CD4-positive, alpha-beta T cell treated with Interleukin-17A for 4 hours (primary cell): ENCODE data around the gene PGAM2.

Source experiments
- DNase-seq: peaks from one replicate; pipeline ENCODE4 v3.0.0-alpha.2; 2020; ENCODE audit warnings: mixed read lengths

PGAM2 gene

DNA sequence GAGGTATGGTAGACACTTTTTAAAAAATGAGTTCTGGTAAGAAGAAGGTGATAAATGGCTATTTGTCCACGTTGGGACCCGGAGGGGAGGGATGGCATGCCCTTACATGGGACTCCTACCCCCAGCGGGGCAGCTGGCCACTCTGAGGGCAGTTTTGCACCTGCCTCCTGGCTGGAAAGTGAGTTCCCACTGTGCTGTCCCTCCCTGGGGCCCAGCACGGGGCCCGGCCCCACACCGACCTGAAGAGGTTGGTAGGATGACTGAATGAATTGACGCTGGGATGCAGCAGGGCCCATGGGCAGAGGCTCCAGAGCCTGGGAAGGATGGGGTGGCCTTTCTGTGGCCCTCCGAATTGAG, 38.2 kb upstream of the PGAM2 start:
- no peak for DNase-seq

DNA sequence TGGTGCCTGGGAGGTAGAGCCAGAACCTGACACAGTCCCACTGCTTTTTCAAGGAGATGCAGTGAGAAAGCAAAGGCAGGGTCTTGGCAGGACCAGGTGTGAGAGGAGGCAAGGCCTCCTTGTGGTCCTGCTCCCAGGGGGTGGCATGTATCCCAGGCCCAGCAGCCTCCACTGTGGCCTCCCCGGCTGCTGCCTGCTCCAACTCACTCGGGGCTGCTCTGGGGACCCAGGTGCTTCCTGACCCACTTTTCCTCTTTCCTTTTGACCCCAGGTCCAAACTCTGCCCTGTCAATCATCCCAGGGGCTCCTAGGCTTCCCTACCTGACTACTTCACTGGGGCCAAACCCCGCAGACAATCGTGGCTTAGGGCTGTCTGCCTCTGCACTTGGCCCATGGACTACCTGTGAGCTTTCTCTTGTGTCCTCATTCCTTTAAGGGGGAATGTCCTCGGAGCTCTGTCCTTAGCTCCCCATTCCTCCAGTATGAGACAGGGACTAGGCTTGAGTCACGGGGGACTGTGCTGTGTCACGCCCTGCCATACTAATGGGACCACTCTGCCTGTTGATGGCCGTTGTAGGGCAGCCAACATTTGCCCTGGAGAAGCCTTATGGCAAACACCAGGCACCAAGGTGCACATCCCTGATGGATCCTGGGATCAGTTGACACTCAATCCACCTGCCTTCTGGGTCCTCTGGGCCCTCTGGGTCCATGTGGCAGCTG, 37.6 kb upstream of the PGAM2 start:
- no peak for DNase-seq

DNA sequence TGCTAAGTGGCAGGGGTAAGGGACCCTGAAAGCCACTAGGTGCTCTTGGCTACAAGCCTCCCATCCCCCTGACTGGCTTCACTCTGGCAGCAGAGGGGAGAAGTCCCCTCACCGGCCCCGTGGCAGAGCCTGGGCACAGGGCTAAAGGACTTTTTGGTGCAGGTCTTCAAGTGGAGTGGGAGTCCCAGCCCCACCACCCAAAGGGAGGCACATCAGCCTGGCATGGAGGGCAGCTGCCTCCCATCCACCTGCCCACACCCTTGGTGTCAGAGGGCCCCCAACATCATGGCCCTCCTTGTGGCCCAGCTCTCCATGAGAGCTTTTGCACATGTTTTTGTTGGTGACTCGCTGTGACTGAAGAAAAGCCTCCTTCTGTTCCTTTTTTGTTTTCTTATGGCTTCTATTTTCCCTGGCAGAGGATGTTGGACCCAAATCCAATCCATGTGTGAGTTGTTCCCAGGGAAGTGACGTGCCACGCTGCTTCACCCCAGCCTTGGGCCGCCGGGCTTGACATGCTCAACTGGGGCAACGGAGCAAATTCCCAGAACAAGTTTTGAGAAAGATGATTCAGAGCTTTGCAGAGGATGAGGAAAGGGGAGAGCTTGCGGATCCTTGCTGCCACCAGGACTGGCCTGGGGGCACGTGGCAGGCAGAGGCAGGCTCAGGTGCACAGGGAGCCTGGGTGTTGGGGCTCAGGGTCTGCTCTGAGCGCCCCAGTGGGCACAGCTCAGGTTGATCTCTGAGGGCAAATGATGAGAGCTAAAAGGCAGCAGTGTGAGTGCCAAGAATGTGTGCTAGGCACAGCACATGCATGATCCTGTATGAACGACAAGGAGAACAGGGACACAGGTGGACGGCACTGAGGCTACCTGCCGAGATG, 36.8 kb upstream of the PGAM2 start:
- DNase-seq = no peak

DNA sequence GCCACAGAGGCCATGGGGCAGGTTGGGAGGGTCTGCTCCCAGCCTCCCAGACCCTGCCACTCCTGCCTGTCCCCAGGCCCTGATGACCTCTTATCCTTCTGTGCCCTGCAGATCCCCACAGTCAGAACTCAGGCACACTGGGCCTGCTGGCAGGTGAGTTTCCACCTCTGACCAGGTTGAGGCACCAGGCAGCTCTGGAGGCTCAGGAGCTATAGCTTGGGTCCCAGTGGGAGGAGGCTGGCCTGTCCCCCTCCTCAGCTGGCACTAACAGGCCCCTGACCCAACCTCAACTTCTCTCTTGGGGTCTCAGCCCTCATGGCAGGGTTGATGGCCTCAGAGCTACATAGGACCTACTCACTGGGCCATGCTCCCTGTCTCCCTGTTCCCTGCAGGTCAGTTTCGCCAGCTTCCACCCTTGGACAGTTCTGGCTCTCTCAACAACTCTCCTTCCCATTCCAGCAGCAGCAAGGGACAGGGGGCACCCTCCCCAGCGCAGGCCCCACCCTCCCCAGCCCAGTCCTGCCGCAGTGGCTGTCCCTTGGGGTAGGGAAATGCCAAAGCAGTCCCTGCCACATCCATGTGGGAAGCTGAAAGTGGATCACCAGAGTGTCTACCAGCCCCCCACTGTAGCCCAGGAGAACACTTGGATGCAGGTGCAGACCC, 36.1 kb upstream of the PGAM2 start:
- no peak for DNase-seq

DNA sequence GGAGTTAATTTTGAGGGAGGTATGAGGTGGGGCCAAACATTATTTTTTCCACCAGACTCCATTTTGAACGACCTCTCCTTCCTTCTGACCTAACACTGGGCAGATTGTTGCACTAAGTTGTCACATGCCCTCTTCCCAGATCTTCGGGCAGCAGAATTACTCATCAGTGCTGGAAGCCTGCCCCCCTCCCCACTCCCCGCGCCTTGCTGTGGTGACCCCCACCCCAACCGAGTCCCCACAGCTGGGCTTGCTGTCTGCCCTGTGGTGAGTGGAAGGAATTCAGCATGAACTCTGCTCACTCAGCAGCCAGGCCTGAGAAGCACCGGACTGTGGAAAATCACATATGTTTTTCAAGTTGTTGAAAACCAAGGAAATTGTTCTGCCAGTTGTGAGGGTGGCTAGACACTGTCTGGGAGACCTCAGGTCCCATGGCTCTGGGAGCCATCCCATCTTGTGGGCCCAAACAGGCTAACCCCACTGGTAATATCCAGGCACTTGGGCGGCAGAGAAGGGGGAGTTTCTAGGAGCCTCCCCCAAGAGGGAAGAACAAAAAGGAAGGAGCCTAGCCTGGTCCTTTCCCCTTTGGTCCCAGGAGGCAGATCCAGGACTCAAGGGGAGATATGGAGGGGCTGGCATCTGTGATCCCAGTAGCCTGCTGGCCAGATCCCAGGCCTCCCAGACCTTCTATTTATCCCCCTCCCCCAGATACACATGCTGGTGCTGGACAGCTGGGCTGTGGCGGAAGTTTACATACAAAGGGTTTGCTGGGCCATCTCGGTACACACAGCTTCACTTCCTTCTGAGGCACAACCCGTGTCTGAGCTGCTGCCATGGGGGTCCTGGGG, 35.3 kb upstream of the PGAM2 start:
- no peak for DNase-seq

DNA sequence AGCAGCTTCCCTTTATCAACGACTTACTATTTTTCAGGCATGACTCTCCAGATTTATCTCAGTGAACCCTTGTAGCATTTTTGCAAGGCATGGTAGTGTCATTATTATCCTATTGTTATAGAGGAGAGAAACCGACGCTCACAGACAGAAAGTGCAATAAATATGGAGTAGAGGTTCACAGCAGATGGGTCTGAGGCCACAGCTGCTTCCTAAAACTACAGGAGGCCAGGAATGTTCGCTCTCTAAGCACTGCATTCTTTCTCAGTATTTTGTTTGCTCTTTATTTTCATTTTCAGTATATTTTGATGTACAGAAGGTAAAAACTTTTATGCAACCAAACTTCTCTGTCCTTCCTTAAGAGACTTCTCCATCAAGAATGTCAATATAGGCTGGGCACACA, 34.3 kb upstream of the PGAM2 start:
- no peak for DNase-seq

DNA sequence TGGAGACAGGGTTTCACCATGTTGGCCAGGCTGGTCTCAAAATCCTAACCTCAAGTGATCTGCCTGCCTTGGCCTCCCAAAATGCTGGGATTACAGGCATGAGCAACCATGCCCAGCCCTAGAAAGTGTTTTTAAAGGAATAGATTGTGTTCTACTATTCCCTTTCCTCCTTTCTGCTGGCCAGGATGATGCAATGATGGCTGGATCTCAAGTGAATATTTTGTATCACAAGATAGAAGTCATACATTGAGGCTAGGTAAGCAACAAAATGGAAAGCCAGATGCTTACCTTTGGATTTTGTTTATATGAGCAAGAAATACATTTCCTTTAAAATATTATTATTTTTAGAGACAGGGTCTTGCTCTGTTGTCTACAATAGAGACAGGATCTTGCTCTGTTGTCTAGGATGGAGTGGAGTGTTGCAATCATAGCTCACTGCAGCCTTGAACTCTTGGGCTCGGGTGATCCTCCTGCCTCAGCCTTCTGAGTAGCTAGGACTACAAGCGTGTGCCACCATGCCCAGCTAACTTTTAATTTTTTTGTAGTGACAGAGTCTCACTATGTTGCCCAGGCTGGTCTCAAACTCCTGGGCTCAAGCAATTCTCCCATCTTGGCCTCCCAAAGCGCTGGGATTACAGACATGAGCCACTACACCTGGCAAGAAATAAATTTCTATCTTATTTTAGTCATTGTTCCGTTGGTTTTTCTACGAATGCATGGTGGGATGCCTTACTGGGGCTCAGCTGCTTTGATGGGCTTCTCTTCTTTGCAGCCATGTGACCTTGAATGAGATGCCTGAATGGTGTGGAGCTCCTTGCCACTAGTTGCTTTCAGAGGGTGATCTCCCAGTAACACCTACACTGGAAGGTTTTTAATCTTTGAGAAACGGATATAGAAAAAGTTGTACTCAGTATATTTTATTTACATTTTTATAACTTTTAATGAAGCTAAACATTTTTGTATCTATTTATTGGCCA, 33.0 kb upstream of the PGAM2 start:
- no peak for DNase-seq

DNA sequence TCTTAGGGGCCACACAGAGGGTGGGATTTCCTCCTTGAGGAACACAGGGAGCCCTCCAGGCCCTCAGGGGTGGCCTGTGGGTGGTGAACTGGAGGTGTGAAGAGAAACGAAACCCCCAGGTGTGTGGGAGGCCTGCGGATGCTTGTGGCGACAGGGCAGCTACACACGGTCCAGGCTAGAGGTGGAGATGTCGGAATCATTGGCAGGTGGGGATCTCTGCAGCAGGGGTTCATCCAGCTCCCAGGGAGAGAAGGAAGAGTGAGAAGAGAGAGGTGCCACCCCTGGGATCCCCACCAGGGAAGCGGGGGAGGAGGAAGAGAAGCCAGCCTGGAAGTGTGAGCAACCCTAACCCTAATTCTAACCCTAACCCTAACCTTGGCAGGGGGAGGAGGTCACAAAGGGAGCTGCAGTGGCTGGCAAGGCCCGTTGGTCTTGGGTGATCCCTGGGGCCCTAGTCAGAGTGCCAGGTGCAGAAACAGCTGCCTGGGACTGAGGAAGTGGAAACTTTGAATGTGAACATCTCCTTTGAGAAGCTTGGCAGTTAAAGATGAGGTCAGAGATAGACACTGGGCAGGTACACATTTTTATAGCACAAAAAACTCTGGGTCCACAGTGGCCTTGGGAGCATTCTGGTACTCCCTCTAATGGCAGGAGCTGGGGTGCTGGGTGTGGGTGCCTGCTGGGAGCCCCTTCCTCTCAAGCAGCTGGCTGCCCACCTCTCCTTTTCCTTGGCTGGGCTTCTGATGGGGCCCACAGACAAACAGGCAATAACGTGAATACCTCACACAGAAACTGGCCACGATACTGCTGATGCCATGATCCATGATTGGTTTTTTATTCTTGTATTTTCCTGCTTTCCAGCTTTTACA, 31.9 kb upstream of the PGAM2 start:
- DNase-seq = no peak

DNA sequence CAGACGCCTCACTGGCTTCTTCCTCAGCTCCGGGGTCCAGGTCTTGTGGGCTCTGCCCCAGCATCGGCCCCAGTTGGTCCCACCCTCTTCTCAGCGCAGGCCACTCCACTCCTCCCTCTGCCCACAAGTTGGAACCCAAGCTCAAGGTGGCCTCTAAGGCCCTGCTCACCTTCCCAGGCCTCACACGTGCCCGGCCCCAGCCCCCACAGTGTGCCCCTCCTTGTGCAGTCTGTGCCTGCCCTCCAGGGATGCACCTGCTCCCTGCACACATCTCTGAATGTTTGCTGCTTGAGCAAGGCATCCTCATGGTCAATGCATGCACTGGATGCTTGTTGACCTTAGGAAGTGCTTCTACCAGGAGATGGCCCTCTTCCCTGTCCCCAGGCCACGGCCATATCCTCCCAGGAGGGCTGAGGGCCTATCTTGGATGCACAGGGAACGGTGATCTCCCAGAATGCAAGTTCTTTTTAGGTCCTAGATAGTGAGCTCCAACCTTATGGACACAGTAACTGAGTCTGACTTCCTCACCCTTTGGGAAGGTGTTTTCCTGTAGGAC, 31.0 kb upstream of the PGAM2 start:
- no peak for DNase-seq

DNA sequence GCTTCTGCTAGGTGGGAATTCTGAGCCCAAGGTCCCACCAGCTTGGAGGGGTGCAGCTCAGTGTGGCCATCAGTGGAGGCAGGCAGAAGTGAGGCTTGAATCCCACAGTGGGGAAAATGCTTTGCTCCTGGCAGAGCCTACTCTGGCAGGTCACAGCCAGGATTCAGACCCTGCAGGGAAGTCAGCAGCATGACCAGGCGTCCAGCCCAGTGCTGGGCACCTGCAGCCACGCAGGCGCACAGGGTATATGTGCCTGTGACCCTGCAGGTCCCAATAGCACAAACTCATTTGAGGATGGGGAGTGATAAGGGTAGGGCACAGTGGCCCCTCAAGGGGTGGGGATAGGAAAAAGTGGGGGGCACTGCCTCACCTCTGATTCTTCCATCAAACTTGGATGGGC, 30.4 kb upstream of the PGAM2 start:
- DNase-seq = no peak

DNA sequence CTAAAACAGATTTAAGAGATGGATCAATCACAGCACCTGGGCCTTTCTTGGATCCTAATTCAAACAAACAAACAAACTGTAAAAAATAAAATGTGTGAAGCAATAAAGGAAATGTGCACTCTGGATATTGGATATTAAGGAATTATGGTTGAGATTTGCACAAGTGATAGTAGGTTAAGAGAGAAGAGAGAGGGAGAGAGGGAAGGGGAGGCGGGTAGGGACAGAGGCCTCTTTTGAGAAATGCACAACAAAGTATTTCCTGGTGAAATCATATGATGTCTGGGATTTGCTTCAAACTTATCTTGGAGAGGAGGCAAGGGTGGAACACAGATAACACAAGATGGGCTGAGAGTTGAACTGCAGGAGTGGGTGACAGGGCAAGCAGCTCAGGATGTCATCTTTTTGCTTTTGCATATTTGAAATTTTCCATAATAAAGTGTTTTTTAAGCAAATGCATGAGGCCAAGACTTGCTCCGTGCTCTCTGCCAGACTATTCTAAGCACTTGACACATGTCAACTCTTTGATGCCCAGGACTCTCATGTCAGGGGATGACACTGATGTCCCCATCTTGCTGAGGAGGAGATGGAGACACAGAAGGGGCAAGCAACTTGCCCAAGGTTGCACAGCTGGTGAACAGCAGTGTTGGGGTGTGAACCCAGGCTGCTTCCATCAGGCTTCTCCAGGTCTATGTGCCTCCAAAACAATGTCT, 29.7 kb upstream of the PGAM2 start:
- DNase-seq = no peak

DNA sequence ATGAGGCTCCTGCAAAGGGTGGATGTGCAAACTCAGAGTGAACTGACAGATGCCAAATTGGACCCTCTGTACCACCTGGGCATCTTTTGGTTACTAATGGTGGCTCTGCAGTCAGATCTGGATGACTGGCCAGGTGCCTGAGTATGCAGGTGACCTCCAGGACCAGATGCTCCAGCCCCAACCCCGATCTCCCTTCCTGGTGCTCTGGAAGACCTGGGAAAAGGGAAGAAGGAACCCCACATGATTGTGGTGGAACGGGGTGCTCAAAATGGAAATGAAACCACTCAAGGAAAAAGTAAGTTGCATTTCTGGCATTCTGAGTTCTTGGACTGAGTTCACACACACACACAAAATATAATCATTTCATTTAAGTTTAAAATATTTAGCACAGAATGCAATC, 29.0 kb upstream of the PGAM2 start:
- DNase-seq = no peak

DNA sequence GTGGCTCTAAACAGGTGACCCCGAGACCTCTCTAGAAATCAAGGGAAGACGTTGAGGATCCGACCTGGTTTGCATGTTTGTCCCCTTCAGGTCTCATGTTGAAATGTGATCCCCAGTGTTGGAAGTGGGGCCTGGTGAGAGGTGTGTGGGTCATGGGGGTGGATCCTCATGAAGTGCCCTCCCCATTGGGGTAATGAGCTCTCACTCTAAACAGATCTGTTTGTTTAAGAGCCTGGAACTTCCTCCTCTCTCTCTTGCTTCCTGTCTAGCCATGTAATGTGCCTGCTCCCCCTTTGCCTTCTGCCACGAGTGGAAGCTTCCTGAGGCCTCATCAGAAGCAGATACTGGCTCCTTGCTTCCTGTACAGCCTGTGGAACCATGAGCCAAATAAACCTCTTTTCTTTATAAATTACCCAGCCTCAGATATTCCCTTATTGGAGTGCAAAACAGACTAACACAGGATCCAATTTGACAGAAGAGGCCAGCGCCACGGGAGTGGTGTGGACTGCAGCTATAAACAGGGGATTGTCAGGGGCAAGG, 27.8 kb upstream of the PGAM2 start:
- no peak for DNase-seq

DNA sequence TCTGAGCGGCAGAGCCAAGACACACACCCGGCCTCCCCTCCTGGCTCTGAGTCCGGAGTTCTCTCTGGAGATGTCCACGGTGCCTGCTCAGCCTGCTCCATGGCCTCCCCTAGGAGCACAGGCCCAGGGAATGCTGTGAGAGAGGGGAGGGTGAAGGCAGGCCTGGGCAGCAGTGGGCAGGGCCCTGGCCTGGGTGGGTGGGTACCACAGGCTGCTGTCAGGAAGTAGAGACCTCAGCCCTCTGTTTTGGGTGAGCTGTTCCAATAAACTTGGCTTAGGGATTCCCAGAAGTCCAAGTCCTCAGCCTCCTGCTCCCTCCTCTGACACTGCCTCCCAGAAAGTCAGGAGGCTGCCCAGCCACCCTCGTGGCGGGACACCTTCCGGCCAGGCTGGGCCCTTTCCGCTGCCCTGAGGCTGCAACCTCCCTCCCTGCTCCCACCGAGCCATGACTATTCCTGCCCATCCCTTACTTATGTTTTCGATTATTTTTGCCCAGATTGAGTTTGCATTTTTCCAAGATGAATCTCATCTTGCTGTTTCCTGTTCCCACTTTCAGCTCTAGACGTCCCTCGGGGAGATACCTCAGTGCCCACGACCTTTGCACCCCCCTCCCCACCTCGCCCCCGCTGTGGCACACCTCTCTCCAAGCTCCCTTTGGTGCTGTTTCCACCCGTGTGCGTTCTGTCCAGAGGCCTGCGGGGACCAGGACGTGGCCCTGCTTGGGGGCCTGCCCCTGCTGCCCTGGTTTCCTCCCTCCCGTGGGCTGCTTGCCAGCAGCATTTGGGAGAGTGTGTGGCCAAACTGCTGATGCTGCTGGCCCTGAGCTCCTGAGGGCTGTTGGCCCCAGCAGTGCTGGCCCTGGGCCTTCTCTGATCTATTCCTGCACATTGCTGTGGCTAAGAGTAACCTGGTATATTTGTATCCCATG, 22.8 kb upstream of the PGAM2 start:
- DNase-seq = no peak

DNA sequence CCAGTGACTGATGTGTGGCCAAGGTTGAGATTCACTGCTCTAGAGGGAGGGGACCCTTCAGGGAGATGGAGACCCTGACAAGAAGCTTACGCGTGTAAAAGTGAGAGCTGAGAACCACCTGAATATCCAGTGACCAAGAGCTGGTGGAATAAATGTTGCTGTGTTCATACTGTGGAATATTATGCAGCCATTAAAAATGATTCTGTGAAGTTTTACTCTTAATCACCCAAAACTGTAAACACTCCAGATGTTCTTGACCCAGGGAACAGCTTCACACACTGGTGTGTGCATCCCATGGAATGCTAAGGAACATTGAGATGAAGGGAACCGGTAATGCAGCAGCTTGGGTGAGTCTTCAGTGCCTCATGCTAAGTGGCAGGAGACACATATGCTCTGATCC, 21.3 kb upstream of the PGAM2 start:
- no peak for DNase-seq

DNA sequence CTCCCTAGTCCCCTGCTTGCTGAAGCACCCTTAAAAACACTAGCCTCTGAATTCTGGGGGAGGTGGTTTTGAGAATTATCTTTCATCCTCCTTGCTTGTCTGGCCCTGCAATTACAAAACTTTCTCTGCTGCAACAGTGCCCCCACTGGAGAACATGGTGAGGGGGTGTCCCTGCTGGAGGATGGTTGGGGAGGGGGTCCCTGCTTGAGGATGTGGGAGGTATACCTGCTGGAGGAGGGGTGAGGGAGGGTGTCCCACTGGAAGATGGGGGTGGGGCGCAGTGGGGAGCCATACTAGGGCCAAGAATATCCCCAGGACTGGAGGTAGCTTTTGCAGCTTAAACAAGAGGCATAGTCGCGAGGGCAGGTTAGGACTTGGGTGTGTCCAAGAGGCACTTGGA, 20.2 kb upstream of the PGAM2 start:
- DNase-seq = no peak

DNA sequence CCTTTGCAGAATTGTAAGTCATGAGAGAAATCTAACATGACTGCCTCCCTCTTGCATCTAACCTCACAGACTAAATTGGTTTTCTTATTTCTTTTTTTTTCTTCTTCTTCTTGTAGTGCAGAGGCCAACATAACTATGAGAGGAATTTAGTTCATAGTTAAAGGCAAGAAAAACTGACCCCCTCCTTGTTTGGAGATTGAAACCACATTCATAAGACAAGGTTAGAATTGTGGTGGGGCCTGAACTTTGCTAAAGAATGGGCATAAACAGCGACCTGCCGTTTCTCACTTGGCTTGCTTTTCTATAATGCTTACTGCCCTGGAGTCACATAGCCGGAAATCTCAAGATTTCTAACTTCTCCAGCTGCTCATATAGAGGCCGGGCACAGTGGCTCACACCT, 19.3 kb upstream of the PGAM2 start:
- DNase-seq = no peak

DNA sequence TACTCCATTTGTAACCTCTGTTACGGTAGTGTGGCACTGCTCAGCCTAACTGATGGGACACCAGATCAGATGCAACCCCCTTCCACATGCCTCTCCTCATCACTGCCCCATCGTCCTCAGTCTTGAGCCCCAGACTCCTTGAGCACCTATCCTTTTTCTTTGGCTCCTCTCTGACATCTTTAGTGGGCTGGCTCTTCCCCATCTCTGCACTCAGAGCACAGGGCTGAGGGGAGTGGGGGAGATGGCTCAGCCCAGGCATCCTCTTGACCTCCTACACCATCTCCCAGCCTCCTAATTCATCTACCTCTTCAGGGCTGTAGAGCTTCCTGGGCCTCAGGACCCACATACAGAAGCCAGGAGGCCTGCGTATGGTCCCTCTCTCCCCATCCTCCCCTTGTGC, 18.4 kb upstream of the PGAM2 start:
- no peak for DNase-seq
